ENCODE measurements around the gene KYNU.

DNA sequence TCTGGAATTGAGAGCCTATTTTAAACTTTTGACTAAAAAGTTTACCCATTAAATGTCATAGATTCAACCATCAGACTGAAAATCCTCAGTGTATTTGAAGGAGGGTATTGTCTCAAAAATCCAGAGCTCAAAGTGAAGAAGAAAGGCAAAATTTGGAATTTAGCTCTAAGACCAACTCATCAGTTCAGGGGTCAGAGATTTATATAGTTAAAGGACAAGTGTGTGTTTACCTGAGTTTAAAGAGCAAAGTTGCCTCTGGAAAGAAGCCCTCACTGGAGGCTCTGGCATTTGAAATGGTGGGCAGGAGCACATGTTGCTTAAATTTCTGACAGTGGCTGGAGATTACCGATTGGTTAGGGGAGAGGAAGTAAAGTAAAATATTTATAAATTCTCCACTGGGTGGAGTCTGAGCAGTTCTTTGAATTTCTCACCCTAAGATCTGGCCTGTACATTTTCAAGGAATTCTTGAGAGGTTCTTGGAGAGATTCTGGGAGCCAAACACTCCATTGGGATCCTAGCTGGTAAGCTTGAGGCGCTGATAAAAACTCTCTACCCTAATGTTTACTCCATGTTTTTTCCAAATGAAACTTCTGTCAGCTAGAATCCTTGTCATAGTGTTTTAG lies at the start of gene KYNU:
- TF ChIP-seq NR2C2 (CRISPR knock-in tag; IDR thresholded peaks at IDR 0.05; ENCODE audit: borderline replicate concordance), result peak; percentile 74
- no peak for TF ChIP-seq YEATS2 (CRISPR knock-in tag; IDR thresholded peaks at IDR 0.05; ENCODE audit: borderline replicate concordance)
- TF ChIP-seq, protein P1, sequence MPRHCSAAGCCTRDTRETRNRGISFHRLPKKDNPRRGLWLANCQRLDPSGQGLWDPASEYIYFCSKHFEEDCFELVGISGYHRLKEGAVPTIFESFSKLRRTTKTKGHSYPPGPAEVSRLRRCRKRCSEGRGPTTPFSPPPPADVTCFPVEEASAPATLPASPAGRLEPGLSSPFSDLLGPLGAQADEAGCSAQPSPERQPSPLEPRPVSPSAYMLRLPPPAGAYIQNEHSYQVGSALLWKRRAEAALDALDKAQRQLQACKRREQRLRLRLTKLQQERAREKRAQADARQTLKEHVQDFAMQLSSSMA (CRISPR knock-in tag; IDR thresholded peaks at IDR 0.05), result no peak
- peak; percentile 29; the same call in 1 of the 2 replicates for TF ChIP-seq CEBPB (IDR thresholded peaks at IDR 0.05; ENCODE audit: borderline replicate concordance, low read depth, low read length)
- TF ChIP-seq, protein P2, sequence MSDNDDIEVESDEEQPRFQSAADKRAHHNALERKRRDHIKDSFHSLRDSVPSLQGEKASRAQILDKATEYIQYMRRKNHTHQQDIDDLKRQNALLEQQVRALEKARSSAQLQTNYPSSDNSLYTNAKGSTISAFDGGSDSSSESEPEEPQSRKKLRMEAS (IDR thresholded peaks at IDR 0.05), result peak; percentile 89

Data from HepG2 (cell line).